Measurements from ENCODE around the gene MED13L.
A peak's percentile ranks its signal among the peaks of the same experiment; 100 is the strongest.
"Not testable (repeated sequence)": the region's sequence is repeated elsewhere in the genome, so short reads cannot be mapped to it uniquely, and the experiment has no call there.

The MED13L gene

DNA sequence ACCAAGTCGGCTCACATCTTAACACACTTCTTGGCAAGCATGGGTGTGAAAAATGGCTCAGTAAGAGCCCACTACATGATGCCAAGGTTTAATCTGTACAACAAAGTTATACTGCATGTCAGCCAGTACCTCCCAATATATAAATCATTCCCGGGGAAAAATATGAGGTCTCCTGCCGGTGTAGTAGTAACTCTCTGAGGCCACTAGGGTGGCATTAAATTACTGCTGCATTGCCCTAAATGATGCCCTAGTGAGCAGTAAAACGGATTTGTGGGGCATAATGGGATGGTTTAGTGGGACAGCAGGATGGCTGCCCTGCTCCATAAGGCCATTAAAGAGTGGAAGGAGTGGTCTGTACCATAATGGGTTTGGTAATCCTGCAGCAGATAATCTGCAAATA lies 267.7 kb downstream of the MED13L start:
- no peak for DNase-seq (ENCODE audit: low spot score)

DNA sequence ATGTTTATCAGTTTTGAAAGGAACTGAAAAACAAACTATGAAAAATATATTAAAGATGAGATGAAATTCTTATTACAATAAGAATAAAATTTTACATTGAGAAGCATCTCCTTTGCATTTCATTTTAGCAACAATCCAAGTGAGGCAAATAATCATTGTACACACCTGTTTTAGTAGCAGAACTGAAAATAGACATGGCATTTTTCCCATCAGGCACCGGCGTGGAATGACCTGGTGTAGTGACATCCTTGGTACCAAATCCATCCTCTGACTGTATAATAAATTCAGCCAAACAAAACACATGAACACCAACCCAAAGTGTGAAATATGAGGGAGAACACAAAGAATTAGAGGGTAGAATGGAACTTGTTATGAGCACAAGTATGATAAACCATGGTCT lies 271.4 kb downstream of the MED13L start:
- no peak for DNase-seq (ENCODE audit: low spot score)

DNA sequence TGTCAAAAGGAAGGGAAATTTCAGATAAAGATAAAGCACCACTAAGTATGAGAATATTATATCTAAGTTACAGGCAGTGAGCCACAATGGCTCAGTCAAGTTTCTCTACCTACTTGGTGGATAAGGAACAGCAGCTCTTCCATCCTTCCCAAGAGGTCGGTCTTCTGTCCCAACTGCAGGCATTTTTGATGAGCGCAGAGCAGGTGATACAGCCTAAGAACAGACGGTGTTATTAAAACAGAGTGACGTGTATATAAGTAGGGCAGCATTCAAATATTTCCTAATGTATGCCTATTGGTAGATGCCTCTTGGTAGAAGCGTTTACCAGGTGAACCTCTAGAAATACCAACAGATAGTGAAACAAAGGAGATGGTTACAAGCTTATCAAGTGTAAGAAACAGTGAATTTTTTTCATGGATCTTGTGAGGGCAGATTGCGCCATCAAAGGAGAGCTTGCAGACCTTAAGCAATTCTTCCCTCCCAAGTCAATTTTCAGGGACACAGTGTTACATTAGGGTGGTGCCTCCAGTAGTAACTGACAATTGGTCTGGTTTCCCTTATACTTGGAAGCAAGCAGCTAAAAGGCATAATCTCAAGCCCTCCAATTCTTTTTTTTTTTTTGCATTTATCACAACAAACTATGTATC lies 274.5 kb downstream of the MED13L start:
- no peak for DNase-seq (ENCODE audit: low spot score)

DNA sequence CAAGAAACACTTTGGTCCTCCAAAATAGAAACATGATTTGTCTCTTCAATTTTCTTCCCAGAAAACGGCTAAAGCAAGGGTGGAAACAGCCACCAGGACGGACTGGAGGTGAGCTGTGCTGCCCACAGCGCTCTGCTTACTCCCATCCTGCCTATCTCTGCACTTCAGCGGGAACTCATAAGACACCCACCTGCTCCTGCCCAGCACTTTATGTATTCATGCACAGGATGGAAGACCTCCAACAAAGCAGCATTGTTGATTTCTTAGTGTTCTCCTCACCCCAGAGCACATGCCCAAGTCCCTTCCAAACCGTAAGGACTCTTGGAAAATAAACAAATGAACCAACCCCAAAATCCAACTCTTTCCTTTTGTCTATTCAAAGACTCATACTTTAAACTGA lies 277.2 kb downstream of the MED13L start:
- no peak for DNase-seq (ENCODE audit: low spot score)

DNA sequence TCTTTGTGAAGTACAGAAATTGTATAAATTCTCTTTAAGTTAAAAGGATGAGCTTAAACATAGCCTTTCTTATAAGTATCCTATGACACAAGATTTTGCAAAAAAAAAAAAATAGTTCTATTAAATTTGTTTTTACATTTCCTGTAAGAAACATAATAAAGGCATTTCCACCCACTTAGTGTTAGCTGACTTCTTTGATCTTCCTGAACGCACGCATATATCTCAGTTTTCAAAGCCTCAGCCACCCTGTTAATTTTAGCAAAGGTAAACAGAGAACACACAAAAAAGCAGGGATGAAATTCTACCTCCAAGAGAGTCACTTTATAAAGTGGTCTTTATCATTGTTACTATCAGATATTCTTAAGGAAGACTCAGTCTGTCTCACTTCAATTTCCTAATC lies 277.9 kb downstream of the MED13L start:
- no peak for DNase-seq (ENCODE audit: low spot score)

DNA sequence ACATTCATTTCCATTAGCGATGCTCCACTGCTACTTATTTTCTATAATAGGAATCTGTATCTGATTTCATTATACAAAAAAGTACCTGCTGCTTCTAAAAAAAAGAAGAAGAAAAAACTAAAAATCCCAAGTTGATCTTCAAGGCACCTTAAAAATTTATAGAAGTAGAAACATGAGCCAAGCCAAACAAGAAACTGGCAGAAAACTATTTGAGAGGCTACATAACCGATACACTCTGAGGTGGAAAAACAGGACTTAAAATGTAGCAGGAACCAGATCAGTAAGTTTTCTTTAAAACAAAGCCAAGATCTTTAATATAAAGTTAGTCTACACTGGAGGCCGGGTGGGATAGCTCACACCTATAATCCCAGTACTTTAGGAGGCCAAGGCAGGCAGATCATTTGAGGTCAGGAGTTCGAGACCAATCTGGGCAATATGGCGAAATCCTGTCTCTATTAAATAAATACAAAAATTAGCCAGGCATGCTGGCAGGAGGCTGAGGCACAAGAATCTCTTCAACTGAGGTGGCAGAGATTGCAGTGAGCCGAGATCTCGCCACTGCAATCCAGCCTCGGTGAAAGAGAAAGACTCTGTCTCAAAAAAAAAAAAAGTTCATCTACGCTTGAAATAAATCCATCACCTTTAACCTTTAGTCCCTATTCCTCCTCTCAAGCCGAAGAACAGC lies 278.6 kb downstream of the MED13L start:
- DNase-seq (ENCODE audit: low spot score): no peak

DNA sequence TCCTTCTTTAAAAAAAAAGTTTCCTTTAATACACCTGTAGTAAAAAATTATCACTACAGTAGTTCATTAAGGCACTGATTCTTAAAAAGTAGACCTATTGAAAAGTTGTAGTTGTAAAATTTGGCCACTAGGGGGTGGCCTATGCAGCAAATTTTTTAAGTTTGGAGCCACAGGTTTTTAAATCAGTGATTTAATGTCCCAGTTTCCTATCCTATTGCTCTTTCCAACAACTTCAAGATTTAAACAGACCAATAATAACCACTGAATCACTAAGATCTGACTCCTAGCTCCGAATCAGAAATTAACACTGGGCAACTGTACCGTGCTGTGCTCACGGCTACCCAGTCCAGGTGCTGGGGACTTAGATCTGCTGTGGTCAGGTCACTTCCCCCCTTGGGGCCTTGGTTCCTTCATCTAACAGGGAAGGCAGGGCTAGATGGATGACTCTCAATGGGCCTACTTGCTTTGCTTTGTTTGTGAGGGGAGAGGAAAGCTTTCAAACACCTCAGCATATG lies 279.3 kb downstream of the MED13L start:
- DNase-seq (ENCODE audit: low spot score): peak; percentile 28

DNA sequence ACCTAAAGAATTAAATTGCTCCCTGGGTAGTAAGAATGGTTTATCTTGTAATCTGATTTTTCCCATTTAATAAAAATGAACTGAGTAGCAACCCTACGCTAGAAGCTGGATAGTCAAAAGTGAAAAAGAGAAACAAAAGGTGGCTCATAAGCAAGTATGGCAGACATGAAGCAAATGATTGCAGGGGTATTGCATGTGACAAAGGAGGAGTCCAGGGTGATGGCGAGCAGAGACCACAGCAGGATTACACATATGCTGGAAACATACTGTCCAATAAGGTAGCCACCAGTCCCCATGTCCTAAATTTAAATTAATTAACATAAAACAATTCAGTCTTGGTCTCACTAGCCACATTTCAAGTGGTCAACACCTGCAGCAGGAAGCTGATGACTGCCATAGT lies 283.8 kb downstream of the MED13L start:
- DNase-seq (ENCODE audit: low spot score): no peak

DNA sequence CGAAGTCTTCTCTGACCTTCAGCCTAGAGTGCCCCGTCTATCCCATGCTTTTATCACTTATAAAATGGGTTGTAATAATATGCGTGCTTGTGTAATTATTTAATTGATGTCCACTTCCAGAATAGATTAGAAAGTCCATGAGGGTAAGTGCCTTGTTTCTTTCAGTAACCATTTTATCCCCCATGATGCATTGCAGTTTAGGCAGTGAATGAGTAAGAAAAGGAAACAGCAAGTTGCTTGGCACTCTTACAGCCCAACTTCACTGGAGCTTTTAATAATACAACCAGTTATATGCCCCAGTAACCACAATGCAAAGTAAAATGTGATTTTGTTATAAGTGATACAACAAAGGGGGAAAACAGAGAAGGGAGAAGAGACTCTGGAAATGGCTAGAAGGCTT lies 287.3 kb downstream of the MED13L start:
- DNase-seq (ENCODE audit: low spot score): no peak

DNA sequence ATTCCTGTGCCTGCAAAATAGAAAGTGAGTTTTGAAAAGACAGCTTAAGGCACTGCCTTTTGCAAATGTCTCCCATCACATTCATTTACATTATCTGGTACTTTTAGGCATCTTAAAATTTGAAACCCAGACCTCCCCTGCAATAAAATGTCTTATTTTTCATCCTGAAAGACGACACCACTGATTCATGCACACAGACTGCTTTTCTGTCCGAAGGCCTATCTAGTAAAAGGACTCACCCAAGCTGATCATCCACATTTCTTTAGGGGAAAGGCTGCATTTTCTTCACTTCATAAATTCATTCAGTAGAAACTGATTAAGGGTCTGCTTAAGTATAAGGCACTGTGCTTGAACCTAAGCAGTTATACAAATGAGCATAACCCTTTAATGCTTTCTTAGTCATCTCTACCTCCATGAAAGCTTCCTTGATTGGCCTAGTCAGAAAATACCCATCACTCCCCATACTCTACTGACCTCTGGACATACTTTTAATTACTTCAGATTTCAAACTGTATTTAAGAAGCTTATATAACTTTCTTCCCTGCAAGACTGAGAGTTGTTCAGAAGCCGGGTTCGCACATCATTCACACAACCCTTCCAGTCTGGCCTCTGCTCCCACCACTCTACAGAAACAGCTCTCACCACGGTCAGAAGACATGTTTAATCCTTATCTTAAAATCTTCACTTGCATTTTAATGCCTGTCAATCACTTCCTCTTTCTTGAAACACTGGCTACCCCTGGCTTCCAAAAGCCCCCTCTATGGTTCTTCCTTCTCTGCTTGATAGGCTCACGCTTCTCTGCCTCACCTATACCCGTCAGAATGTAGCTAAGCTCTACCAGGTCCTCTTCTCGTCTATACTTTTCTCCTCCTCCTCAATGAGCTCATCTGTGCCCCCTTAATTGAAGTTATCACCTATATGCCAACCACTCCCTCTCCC lies 288.6 kb downstream of the MED13L start:
- no peak for DNase-seq (ENCODE audit: low spot score)

DNA sequence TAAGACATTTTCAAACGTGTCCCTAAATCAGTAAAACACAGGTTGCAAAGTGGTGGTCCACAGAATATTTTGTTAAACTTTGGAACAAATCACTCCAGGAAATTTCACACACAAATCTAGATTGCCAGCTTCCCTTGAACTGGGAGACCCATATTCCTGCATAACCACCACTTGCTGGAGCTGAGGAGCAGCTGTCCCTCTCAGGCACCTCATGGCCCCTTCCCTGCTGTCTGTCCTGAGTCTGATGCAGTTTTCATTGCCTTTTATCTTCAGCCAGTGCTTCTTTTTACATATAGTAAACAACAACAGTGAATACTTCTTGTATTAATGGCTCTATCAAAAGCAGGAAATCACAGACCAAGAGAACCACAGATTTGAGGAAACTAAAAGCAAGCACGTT lies 289.3 kb downstream of the MED13L start:
- DNase-seq (ENCODE audit: low spot score): no peak

DNA sequence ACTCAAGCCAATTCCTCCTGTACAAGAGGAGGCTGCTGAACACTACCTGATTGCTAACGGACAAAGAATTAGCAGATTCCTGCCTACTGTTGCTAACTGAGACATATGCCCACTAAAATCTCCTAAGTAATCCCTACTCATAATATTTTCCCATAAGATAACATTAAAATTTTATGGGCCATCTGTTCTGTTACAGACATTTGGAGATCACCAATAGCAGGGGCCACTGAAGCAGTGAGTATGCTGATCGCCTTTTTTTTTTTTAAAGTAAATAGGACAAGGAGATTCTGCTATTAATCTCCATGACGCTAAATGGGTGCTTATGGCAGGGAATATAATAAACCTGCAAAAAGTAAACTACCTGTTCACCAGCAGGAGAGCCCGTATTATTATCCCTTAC lies 292.9 kb downstream of the MED13L start:
- DNase-seq (ENCODE audit: low spot score): no peak

DNA sequence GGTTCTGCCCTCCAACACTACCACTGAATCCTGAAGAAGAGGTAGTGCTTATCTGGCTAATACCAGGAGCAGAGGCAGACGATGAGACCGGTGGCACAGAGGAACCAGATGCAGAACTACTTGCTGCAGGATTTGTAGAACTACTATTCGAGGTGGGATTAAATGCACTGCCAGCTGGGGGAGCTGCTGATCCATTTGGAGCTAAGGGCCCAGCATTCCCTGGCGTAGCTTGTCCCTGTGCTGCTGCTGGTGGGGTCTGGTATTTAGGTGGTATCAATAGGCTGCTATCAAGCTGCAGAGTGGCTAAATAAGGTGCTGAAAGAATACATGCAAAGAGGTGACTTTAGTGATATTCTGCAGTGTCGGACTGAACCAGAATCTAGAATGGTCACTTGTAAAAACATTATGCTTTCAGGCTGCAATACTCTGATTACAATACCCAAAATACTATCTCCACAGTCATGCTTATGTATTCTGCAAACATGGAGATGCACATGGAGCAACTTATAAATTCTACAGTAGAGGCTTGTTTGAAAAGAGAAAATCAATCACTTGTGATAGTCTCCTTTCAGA lies 294.2 kb downstream of the MED13L start:
- DNase-seq (ENCODE audit: low spot score): no peak

DNA sequence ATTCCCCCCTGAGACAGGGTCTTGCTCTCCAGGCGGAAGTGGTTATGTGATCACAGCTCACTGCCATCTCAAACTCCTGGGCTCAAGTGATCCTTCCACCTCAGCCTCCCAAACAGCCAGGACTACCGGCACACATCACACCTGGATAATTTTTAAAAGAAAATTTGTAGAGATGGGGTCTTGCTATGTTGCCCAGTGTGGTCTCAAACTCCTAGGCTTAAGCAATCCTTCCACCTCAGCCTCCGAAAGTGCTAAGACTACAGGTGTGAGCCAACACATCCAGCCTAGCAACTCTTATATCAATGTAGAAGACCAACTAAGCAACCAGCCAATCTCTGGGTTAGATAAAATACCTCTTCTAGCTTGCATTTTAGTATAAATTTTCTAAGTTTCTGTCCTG lies 297.2 kb downstream of the MED13L start:
- no peak for DNase-seq (ENCODE audit: low spot score)

DNA sequence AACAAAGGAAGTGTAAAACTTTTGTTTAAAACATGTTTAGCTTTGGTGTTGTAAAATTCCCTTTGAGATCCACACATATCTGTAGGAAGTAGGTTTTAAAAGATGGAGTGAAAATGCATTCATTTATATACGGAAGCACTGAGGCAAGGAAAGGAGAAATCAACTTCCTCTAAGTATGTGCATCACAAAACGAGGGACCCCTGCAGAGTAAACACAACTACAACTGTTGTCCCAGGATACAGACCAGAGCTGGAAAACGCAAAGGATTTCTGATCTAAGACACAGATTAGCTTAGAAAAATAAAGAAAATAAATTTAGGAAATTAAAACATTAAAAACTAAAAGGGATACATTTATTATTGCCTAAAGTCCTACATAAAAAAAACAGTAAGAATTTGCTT lies 297.6 kb downstream of the MED13L start:
- no peak for DNase-seq (ENCODE audit: low spot score)

DNA sequence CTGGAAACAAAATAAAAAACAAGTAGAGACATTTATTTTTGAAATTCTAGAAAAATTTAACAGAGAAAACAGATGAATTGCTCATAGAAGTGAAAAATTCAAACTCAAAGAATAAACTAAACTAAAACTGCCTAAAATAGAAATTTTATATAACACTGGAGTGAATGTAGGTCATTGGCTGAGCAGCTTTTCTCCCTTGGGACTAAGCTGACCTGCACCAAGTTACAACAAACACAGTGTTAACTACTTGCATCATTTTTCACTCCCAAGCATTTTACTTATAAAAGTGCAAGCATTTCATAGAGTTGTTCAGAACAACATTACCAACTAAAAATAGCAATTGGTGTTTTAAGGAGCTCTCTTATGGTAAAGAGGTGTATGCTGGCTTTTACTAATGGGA lies 298.1 kb downstream of the MED13L start:
- no peak for DNase-seq (ENCODE audit: low spot score)

DNA sequence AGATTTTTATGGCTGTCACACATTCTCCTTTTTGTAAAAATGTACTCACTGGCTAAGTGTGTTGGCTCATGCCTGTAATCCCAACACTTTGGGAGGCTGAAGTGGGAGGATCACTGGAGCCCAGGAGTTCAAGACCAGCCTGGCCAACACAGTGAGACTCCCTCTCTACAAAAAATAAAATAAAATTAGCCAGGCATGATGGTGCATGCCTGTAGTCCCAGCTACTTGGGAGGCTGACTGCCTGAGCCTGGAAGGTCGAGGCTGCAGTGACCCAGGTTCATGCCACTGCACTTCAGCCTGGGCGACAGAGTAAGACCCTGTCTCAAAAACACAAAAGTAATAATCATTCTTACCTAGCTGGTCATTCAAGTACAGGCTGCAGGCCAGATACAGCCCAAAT lies 300.7 kb downstream of the MED13L start:
- not testable (repeated sequence) for DNase-seq (ENCODE audit: low spot score)

DNA sequence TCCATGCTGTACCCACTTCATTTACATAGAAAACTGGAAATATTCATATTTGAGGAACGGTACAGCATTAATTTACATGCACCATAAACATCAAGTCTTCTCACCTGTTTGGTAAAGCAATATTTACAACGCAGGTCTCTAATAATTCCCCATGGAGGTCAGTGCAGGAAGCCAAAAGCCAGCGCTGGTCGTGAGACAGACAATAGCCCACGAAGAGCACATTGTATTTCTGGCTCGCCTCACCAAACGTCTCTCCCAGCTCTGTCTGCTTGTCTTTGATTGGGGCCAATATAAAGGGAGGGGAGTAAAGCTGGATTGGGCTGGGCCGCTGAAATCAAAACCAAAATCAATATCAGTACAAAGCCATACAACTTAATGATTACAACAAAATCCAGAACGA lies 302.1 kb downstream of the MED13L start:
- DNase-seq (ENCODE audit: low spot score): no peak

DNA sequence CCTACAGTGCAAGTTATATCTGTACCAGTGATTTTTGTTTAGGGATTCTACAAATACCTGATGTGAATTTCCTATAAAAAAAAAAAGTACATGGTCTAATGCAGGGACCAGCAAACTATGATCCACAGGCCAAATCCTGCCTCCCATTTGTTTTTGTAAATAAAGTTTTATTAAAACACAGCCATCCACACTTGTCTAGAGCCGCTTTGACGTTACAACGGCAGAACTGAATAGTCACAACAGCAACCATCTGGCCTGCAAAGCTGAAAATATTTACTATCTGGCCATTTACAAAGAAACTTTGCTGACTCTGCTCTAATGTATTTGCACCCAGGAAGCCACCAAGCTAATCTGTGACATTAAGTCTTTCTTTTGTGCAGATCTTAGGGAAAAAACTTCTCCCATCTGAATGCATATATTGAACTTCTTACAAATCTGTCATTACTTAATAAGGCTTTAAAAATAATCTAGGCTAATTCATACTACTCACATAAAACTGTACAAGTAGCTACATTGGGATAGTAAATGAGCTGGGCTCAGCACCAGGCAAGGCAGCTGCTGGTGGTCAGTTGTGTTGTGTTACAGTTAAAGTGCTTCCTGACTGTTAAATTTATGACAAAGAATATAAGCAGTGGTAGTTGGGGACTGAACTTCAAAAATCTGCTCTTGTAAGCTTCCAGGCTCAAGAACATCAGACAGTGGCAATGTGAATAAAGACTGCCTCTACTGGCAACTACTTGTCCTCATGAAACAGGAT lies 303.3 kb downstream of the MED13L start:
- DNase-seq (ENCODE audit: low spot score): no peak

DNA sequence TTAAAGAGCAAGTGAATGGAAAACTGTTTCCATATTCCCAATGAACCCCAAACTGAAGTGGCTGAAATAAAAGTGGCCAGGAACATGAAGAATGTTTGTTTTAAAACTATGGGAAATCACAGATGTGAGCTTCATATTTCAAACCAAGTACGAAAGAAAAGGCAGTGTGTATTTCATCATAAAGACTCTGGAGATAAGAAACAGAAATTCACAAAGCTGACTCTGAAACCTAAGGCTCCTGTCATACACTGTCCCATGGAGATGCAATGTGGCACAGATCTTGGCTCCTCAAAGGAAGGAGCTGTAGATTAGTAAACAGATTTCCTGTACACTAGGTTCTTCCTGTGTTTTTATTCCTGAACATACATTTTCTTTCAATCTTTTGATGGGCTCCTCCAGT lies 304.4 kb downstream of the MED13L start:
- DNase-seq (ENCODE audit: low spot score): no peak

DNA sequence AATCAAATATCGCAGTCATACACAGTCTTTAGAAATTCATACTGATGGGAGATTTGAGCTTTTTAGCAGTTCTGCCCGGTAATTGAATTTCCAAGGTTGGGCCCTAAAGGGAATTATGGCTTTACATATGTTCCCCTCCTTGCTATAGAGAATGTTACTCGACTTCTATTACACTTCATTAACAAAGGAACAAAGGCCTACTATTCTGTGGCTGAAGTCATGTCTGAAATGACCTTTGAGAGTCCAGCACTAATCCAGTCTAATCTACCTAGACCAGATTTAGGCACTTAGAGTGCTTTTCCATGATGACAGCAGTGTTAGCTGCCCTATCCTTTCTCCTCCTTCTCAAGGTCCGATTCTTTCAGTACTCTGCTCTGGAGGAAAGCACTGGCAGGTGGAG lies 305.3 kb downstream of the MED13L start:
- DNase-seq (ENCODE audit: low spot score): no peak

DNA sequence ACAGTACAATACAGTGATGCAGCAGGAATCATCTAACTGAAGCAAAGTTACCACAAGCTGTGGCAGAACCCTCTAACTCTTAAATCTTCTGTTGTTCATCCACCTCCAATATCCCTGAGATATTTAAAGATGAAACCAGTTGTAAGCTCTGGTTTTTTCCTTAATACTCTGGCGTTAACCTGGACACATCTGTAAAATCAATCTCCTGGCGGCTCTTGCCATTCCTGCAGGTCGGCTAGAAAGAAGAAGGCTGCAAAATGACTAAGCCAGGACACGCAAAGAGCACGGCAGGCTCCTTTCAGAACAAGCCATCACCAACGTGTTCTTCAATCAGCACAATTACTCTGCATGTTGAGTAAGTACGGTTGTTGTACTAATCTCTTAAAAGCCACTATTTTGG lies 309.3 kb downstream of the MED13L start:
- no peak for DNase-seq (ENCODE audit: low spot score)

Measured in CD4-positive, alpha-beta T cell treated with Interleukin-6 at 100 ng/mL for 8 hours (primary cell).